ENCODE measurements around the gene ARFGAP2.
"Not testable (repeated sequence)": the region's sequence is repeated elsewhere in the genome, so short reads cannot be mapped to it uniquely, and the experiment has no call there.

Gene ARFGAP2

GRCh38 chr11:47201015-47201414, 24.3 kb upstream of the ARFGAP2 start:
- H3K4me3 ChIP-seq (replicated peaks; ENCODE audit: low read depth, low read length): no peak overlapping the region
- no peak for TF ChIP-seq CTCF (IDR thresholded peaks at IDR 0.05; ENCODE audit: low read length, missing control alignments)
- DNase-seq (ENCODE audit: low read depth): no peak

DNA sequence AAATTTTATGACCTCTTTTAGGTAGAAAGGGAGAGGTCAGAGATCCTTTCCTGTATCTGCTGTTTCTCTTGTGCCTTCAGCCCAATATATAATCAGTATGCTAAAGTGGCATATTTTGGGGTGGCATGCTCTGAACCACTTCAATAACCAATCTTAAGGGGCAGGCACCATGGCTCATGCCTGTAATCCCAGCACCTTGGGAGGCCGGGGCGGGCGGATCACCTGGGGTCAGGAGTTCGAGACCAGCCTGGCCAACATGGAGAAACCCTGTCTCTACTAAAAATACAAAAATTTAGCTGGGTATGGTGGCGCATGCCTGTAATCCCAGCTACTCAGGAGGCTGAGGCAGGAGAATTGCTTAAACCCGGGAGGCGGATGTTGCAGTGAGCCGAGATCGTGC, 21.5 kb upstream of the ARFGAP2 start:
- not testable (repeated sequence) for H3K4me3 ChIP-seq (replicated peaks; ENCODE audit: low read depth, low read length); DNase-seq (ENCODE audit: low read depth)

DNA sequence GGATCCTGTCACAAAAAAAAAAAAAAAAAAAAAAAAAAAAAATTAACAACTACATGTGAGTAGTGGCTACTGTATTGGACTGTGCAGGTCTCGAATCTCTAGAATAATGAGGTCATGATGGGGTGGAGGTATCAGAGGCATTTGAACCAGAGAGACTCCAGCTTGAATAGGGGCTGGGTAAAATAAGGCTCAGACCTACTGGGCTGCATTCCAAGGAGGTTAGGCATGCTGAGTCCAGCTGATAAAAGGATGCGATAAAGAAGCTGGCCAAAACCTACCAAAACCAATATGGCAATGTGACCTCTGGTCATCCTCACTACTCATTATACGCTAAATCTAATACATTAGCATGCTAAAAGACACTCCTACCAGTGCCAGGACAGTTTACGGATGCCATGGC, 15.4 kb upstream of the ARFGAP2 start:
- no peak for DNase-seq (ENCODE audit: low read depth)
- no peak overlapping the region for H3K4me3 ChIP-seq (replicated peaks; ENCODE audit: low read depth, low read length)
- TF ChIP-seq CTCF (IDR thresholded peaks at IDR 0.05; ENCODE audit: low read length, missing control alignments): no peak

GRCh38 chr11:47191137-47191536, 14.5 kb upstream of the ARFGAP2 start:
- H3K4me3 ChIP-seq (replicated peaks; ENCODE audit: low read depth, low read length); DNase-seq (ENCODE audit: low read depth): not testable (repeated sequence)

- DNase-seq (ENCODE audit: low read depth): peak; percentile 86
- TF ChIP-seq CTCF (IDR thresholded peaks at IDR 0.05; ENCODE audit: low read length, missing control alignments): no peak
- no peak overlapping the region for H3K4me3 ChIP-seq (replicated peaks; ENCODE audit: low read depth, low read length)
Observed at GRCh38 chr11:47189100-47189834, 12.6 kb upstream of the ARFGAP2 start.

GRCh38 chr11:47188259-47188658, 11.6 kb upstream of the ARFGAP2 start:
- no peak overlapping the region for H3K4me3 ChIP-seq (replicated peaks; ENCODE audit: low read depth, low read length)
- TF ChIP-seq CTCF (IDR thresholded peaks at IDR 0.05; ENCODE audit: low read length, missing control alignments): no peak
- DNase-seq (ENCODE audit: low read depth): no peak

DNA sequence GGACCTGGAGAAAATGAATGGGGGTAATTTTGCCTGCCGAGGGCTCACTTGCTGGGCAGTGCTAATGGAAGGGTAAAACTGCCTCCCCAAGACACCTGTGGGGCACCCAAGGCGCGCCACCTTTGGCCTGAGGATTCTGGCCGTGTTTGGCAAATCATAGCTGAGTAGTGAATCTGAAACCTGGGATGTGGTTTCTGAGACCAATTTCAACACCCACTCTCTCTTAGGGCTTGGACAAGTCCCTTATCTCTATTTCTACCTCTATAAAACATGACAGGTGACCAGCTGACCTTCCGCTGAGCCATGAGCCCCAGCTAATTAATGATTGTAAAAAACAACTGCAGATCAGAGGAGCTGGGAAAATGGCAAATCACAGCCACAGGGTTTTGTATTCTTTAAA, 11.0 kb upstream of the ARFGAP2 start:
- H3K4me3 ChIP-seq (replicated peaks; ENCODE audit: low read depth, low read length): peak overlapping the region; percentile 47
- DNase-seq (ENCODE audit: low read depth): no peak
- TF ChIP-seq CTCF (IDR thresholded peaks at IDR 0.05; ENCODE audit: low read length, missing control alignments): no peak
